ENCODE measurements around the gene NEDD4.
"Not testable (repeated sequence)": the region's sequence is repeated elsewhere in the genome, so short reads cannot be mapped to it uniquely, and the experiment has no call there.

The NEDD4 gene

GRCh38 chr15:56006371-56006770 is 13.0 kb upstream of the NEDD4 start:
- in situ Hi-C loops (cut with MboI; ENCODE audit: low sequenced_read_pairs): not testable (repeated sequence)

GRCh38 chr15:56004281-56004680 is 10.9 kb upstream of the NEDD4 start:
- in situ Hi-C loops (cut with MboI; ENCODE audit: low sequenced_read_pairs): not testable (repeated sequence)

- in situ Hi-C loops (cut with MboI; ENCODE audit: low sequenced_read_pairs): not testable (repeated sequence)
Observed at GRCh38 chr15:56003777-56004176, 10.4 kb upstream of the NEDD4 start.

- in situ Hi-C loops (cut with MboI; ENCODE audit: low sequenced_read_pairs): not testable (repeated sequence)
Observed at GRCh38 chr15:56003277-56003676, 9.9 kb upstream of the NEDD4 start.

GRCh38 chr15:56001471-56002078 is 8.2 kb upstream of the NEDD4 start:
- in situ Hi-C loops (cut with MboI; ENCODE audit: low sequenced_read_pairs): no loop called here

GRCh38 chr15:55999658-56000057 is 6.2 kb upstream of the NEDD4 start:
- in situ Hi-C loops (cut with MboI; ENCODE audit: low sequenced_read_pairs): no loop called here

GRCh38 chr15:55998478-55998877 is 5.1 kb upstream of the NEDD4 start:
- in situ Hi-C loops (cut with MboI; ENCODE audit: low sequenced_read_pairs): no loop called here

GRCh38 chr15:55993804-55994560 is 570 bp upstream of the NEDD4 start:
- in situ Hi-C loops (cut with MboI; ENCODE audit: low sequenced_read_pairs): no loop called here

GRCh38 chr15:55992769-55993110 is 672 bp downstream of the NEDD4 start:
- in situ Hi-C loops (cut with MboI; ENCODE audit: low sequenced_read_pairs): no loop called here

- in situ Hi-C loops (cut with MboI; ENCODE audit: low sequenced_read_pairs): no loop called here
Observed at GRCh38 chr15:55991802-55992768, 1.3 kb downstream of the NEDD4 start.

GRCh38 chr15:55990998-55991397 is 2.4 kb downstream of the NEDD4 start:
- in situ Hi-C loops (cut with MboI; ENCODE audit: low sequenced_read_pairs): no loop called here

- in situ Hi-C loops (cut with MboI; ENCODE audit: low sequenced_read_pairs): no loop called here
Observed at GRCh38 chr15:55990516-55990915, 2.9 kb downstream of the NEDD4 start.

GRCh38 chr15:55989383-55989782 is 4.0 kb downstream of the NEDD4 start:
- in situ Hi-C loops (cut with MboI; ENCODE audit: low sequenced_read_pairs): no loop called here

- in situ Hi-C loops (cut with MboI; ENCODE audit: low sequenced_read_pairs): no loop called here
Observed at GRCh38 chr15:55981582-55982249, 11.7 kb downstream of the NEDD4 start.

- in situ Hi-C loops (cut with MboI; ENCODE audit: low sequenced_read_pairs): no loop called here
Observed at GRCh38 chr15:55980511-55980910, 12.9 kb downstream of the NEDD4 start.

- in situ Hi-C loops (cut with MboI; ENCODE audit: low sequenced_read_pairs): no loop called here
Observed at GRCh38 chr15:55977231-55977630, 16.2 kb downstream of the NEDD4 start.

GRCh38 chr15:55970286-55970685 is 23.1 kb downstream of the NEDD4 start:
- in situ Hi-C loops (cut with MboI; ENCODE audit: low sequenced_read_pairs): no loop called here

- in situ Hi-C loops (cut with MboI; ENCODE audit: low sequenced_read_pairs): no loop called here
Observed at GRCh38 chr15:55969582-55969981, 23.8 kb downstream of the NEDD4 start.

GRCh38 chr15:55968923-55969322 is 24.5 kb downstream of the NEDD4 start:
- in situ Hi-C loops (cut with MboI; ENCODE audit: low sequenced_read_pairs): no loop called here

GRCh38 chr15:55965091-55965490 is 28.3 kb downstream of the NEDD4 start:
- in situ Hi-C loops (cut with MboI; ENCODE audit: low sequenced_read_pairs): no loop called here

- in situ Hi-C loops (cut with MboI; ENCODE audit: low sequenced_read_pairs): no loop called here
Observed at GRCh38 chr15:55960946-55961345, 32.5 kb downstream of the NEDD4 start.
